ENCODE results near the gene PRDX4. TPM values are rescaled to one million over a fixed set of nuclear protein-coding genes. Genes with fewer than 3 reads are reported as not detected.
A peak's percentile ranks its signal among the peaks of the same experiment; 100 is the strongest.

PRDX4 gene
- polyA plus RNA-seq (2011; rRNA removed) (168 and 260 TPM in 2 replicates), polyA minus RNA-seq (2011; rRNA and poly(A)+ RNA removed) (18.3 and 23.1 TPM in 2 replicates)

GRCh38 chrX:23667239-23668177, at the start of gene PRDX4:
TSS of gene PRDX4 (plus strand) at chrX:23667493. CDS start at chrX:23667571, 78 bp downstream.
- CTCF ChIA-PET = interaction anchor here (2.3 kb wide), 1 partner anchor 234 kb away, joined by 6 read pairs; no protein-coding TSS in a partner anchor
- POLR2A ChIA-PET = no interaction called here

GRCh38 chrX:23621621-23622265, 45.5 kb upstream of the PRDX4 start:
- Histone ChIP-seq H3K27me3 (ENCODE audit: control insufficient read depth, insufficient read depth, low read length) (no peaks in the 10 kb centered on the region; the same call in 1 of the 2 replicates), H3K36me3 (ENCODE audit: control insufficient read depth, insufficient read depth, low read length) (no peaks in the 10 kb centered on the region), H3K4me3 (ENCODE audit: low read depth, low read length) (no peak overlapping the region)
- POLR2A ChIA-PET = no interaction called here
- no peak for DNase-seq (ENCODE audit: low read depth)
- no peak for TF ChIP-seq CTCF (IDR thresholded peaks at IDR 0.05; ENCODE audit: insufficient read depth, low read depth, low read length)
- CTCF ChIA-PET = no interaction called here

More at GRCh38 chrX:23667239-23668177, at the start of gene PRDX4:
- TF ChIP-seq CTCF (IDR thresholded peaks at IDR 0.05; ENCODE audit: insufficient read depth, low read depth, low read length) = no peak
- peak within 1 kb of the TSS; percentile 81 for H3K4me3 ChIP-seq (ENCODE audit: low read depth, low read length)
- DNase-seq (ENCODE audit: low read depth) = peak; percentile 22
- H3K36me3 ChIP-seq (ENCODE audit: control insufficient read depth, insufficient read depth, low read length) = no peaks in the 10 kb centered on the region
- H3K27me3 ChIP-seq (ENCODE audit: control insufficient read depth, insufficient read depth, low read length) = no peaks in the 10 kb centered on the region

GRCh38 chrX:23623797-23624196, 43.5 kb upstream of the PRDX4 start:
- no peak for TF ChIP-seq CTCF (IDR thresholded peaks at IDR 0.05; ENCODE audit: insufficient read depth, low read depth, low read length)
- no peak for DNase-seq (ENCODE audit: low read depth)
- POLR2A ChIA-PET = no interaction called here
- Histone ChIP-seq H3K36me3 (ENCODE audit: control insufficient read depth, insufficient read depth, low read length) (no peaks in the 10 kb centered on the region), H3K27me3 (ENCODE audit: control insufficient read depth, insufficient read depth, low read length) (no peaks in the 10 kb centered on the region; the same call in 1 of the 2 replicates), H3K4me3 (ENCODE audit: low read depth, low read length) (no peak overlapping the region)
- CTCF ChIA-PET = no interaction called here

- no peak for DNase-seq (ENCODE audit: low read depth)
- H3K36me3 ChIP-seq (ENCODE audit: control insufficient read depth, insufficient read depth, low read length) = no peaks in the 10 kb centered on the region
- no peak for TF ChIP-seq CTCF (IDR thresholded peaks at IDR 0.05; ENCODE audit: insufficient read depth, low read depth, low read length)
- ChIA-PET CTCF (interaction anchor here (1.3 kb wide), 1 partner anchor 10 kb away, joined by 3 read pairs; no protein-coding TSS in a partner anchor), POLR2A (no interaction called here)
- H3K27me3 ChIP-seq (ENCODE audit: control insufficient read depth, insufficient read depth, low read length) = no peaks in the 10 kb centered on the region
- H3K4me3 ChIP-seq (ENCODE audit: low read depth, low read length) = no peak overlapping the region
Observed at GRCh38 chrX:23626651-23627050, 40.6 kb upstream of the PRDX4 start.

- DNase-seq (ENCODE audit: low read depth) = no peak
- ChIA-PET CTCF (interaction anchor here (1.3 kb wide), 1 partner anchor 11 kb away, joined by 3 read pairs; no protein-coding TSS in a partner anchor), POLR2A (no interaction called here)
- H3K4me3 ChIP-seq (ENCODE audit: low read depth, low read length) = no peak overlapping the region
- no peaks in the 10 kb centered on the region for H3K27me3 ChIP-seq (ENCODE audit: control insufficient read depth, insufficient read depth, low read length)
- TF ChIP-seq CTCF (IDR thresholded peaks at IDR 0.05; ENCODE audit: insufficient read depth, low read depth, low read length) = no peak
- H3K36me3 ChIP-seq (ENCODE audit: control insufficient read depth, insufficient read depth, low read length) = no peaks in the 10 kb centered on the region
Observed at GRCh38 chrX:23628131-23628530, 39.2 kb upstream of the PRDX4 start.

Measured in BJ (cell line).